Measurements from ENCODE around the gene HBD. TPM values are rescaled to one million over a fixed set of nuclear protein-coding genes. Genes with fewer than 3 reads are reported as not detected.

The HBD gene
- total RNA-seq, 1 experiment from 2014 or later: not detected

GRCh38 chr11:5200582-5200981 lies 33.7 kb downstream of the HBD start, which contains the start of gene OR51V1:
Gene OR51V1 (minus strand): TSS chr11:5200682. CDS start chr11:5200682, 0 bp downstream.
- H3K4me3 ChIP-seq (ENCODE audit: low read depth in 2 of 2, low read length in 2 of 2): no peak within 1 kb of the TSS
- no TSS peak for BruUV-seq (replicated peaks)
- H3K4me1 ChIP-seq (ENCODE audit: control insufficient read depth, insufficient read depth, low read length): no peaks in the 10 kb centered on the region
- no peak for TF ChIP-seq TCF7L2 (IDR thresholded peaks at IDR 0.05; ENCODE audit: low read depth, low read length)
- TF ChIP-seq SIN3A (IDR thresholded peaks at IDR 0.05; ENCODE audit: borderline replicate concordance, insufficient read depth, low read depth, low read length): no peak
- no peak for TF ChIP-seq REST (IDR thresholded peaks at IDR 0.05; ENCODE audit: insufficient read depth in 1 of 2, low read depth in 2 of 2, low read length in 1 of 2)
- TF ChIP-seq POLR2AphosphoS5 (IDR thresholded peaks at IDR 0.05; ENCODE audit: low read depth, low read length): no peak
- TF ChIP-seq CTCF (IDR thresholded peaks at IDR 0.05): no peak
- in situ Hi-C loops (cut with HindIII; ENCODE audit: low pct_unique_long_range_greater_than_20kb, low sequenced_read_pairs): no loop called here
- H3K27me3 ChIP-seq (ENCODE audit: control insufficient read depth, insufficient read depth, low read length): peaks cover 10% of the 10 kb centered on the region
- POLR2A ChIA-PET: no interaction called here
- DNase-seq (ENCODE audit: low read depth, low spot score): no peak
- no peaks in the 10 kb centered on the region for H3K9me3 ChIP-seq (ENCODE audit: control insufficient read depth, insufficient read depth, low read depth, low read length)
- no peak within 1 kb of the TSS for H3K27ac ChIP-seq (ENCODE audit: low read length)
- no peak for ATAC-seq
- CTCF ChIA-PET: no interaction called here
- H3K36me3 ChIP-seq (ENCODE audit: control insufficient read depth, insufficient read depth, low read length): no peaks in the 10 kb centered on the region
- intact Hi-C loops (cut with micrococcal nuclease; ENCODE audit: unreplicated experiment): loop anchor here (2.0 to 10.0 kb wide), 4 partner anchors 76 to 1016 kb away; partner anchors contain the start of gene OR52E5

- Histone ChIP-seq H3K36me3 (ENCODE audit: control insufficient read depth, insufficient read depth, low read length) (no peaks in the 10 kb centered on the region), H3K27me3 (ENCODE audit: control insufficient read depth, insufficient read depth, low read length) (peaks cover 10% of the 10 kb centered on the region), H3K9me3 (ENCODE audit: control insufficient read depth, insufficient read depth, low read depth, low read length) (no peaks in the 10 kb centered on the region), H3K27ac (ENCODE audit: low read length) (no peak overlapping the region), H3K4me3 (ENCODE audit: low read depth in 2 of 2, low read length in 2 of 2) (no peak overlapping the region), H3K4me1 (ENCODE audit: control insufficient read depth, insufficient read depth, low read length) (no peaks in the 10 kb centered on the region)
- ATAC-seq (no peak), DNase-seq (ENCODE audit: low read depth, low spot score) (no peak)
- BruUV-seq (replicated peaks): no TSS peak
- in situ Hi-C loops (cut with HindIII; ENCODE audit: low pct_unique_long_range_greater_than_20kb, low sequenced_read_pairs): no loop called here
- ChIA-PET POLR2A (no interaction called here), CTCF (no interaction called here)
- intact Hi-C loops (cut with micrococcal nuclease; ENCODE audit: unreplicated experiment): no loop called here
- TF ChIP-seq CTCF (IDR thresholded peaks at IDR 0.05): no peak
- TF ChIP-seq TCF7L2 (IDR thresholded peaks at IDR 0.05; ENCODE audit: low read depth, low read length): no peak
- TF ChIP-seq POLR2AphosphoS5 (IDR thresholded peaks at IDR 0.05; ENCODE audit: low read depth, low read length): no peak
- no peak for TF ChIP-seq SIN3A (IDR thresholded peaks at IDR 0.05; ENCODE audit: borderline replicate concordance, insufficient read depth, low read depth, low read length)
- no peak for TF ChIP-seq REST (IDR thresholded peaks at IDR 0.05; ENCODE audit: insufficient read depth in 1 of 2, low read depth in 2 of 2, low read length in 1 of 2)
Measured at GRCh38 chr11:5198285-5198684, 36.0 kb downstream of the HBD start.
